GM12864 (cell line): ENCODE data around the gene BRD2.

Experiments
- DNase-seq: peaks from one replicate; pipeline ENCODE4 v3.0.0-alpha.2; 2011; ENCODE audit warnings: low read depth
- H3K4me3 ChIP-seq: 2 replicates; pipeline ENCODE4 v1.5.1; 2011; ENCODE audit warnings: mild to moderate bottlenecking, low read depth, low read length, control low read depth
- CTCF ChIP-seq: IDR thresholded peaks from 2 replicates; pipeline ENCODE4 v1.5.1; 2011; ENCODE audit warnings: low read depth, mild to moderate bottlenecking, moderate library complexity, low read length, control low read depth, inconsistent platforms; ENCODE audit errors: missing control alignments

Gene BRD2

GRCh38 chr6:32983493-32983848, 15.1 kb downstream of the BRD2 start:
- DNase-seq = no peak
- H3K4me3 ChIP-seq = no peak overlapping the region
- TF ChIP-seq CTCF = no peak

GRCh38 chr6:32983964-32984621, 15.7 kb downstream of the BRD2 start:
- DNase-seq = no peak
- TF ChIP-seq CTCF = no peak
- H3K4me3 ChIP-seq = no peak overlapping the region

DNA sequence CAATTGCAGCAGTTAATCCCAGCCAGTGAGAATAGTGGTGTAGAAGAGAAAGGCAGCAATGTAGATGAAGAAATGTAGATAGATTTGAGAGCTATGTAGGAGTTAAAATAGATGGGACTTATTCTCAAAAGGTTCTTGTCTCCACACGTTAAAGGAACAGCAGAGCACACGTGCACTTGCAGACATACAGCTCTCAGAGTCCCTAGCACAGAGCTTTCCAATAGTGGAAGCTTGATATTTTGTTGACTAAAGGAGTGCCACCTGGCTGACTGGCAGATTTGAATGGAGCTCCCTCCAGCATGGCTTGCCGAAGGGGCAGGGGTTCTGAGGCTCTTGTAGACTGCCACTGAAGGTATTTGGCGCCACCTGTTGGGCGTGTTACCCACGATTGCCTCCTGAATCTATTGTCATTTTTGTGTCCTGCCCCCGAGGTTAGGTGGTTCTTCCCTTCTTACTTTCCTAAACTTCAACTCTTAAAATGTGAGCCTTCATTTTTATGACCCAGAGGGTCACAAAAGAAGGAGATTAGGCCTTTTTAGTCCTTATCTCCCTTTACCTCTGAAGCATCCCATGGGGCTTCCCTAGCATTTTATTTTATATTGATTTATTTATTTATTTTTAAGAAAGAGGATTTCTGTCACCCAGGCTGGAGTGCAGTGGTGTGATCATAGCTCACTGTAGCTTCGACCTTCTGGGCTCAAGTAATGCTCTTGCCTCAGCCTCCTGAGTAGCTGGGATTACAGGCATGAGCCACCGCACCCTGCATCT, 16.4 kb downstream of the BRD2 start:
- TF ChIP-seq CTCF = peak; percentile 92
- H3K4me3 ChIP-seq = no peak overlapping the region
- DNase-seq = peak; percentile 78

- DNase-seq = no peak
- H3K4me3 ChIP-seq = no peak overlapping the region
- TF ChIP-seq CTCF = no peak
Measured at GRCh38 chr6:32989368-32989767, 21.0 kb downstream of the BRD2 start.

DNA sequence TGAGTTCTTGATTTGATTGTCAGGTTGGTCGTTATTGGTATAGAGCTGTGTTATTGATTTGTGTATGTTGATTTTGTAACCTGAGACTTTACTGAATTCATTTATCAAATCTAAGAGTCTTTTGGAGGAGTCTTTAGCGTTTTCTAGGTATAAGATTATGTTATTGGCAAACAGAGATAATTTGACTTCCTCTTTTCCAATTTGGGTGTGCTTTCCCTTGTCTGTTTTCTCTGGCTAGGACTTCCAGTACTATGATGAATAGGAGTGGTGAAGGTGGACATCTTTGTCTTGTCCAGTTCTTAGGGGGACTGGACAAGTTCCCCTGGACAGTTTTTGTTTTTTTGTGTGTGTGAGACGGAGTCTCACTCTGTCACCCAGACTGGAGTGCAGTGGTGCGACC, 23.6 kb downstream of the BRD2 start:
- TF ChIP-seq CTCF = no peak

DNA sequence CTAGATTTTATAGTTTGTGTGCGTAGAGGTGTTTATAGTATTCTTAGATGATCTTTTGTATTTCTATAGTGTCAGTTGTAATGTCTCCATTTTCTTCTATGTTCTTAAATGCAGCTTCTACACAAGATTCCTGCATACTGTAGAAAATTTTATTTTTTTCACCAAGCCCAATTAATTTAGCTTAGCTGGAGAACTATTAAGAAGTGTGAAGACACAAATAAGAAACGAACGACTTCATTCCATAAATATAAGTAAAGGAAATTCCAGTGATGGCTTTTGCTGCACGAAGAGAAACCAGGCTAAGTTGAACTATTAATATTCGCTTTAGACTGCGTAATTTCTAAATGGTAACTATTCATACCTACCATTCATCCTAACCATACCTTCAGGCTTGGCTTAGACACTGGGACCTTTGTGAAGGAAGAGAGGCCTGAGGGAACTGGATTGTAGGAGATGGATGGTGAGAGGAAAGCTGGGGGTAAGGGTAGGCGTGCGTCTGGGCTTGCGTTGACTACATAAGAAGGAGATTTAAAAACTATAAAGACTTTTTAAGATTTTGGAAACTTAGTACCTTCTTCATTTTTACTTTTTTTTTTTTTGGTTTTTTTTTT, 25.1 kb downstream of the BRD2 start:
- no peak for TF ChIP-seq CTCF
- DNase-seq = no peak
- no peak overlapping the region for H3K4me3 ChIP-seq

More for the DNA sequence above, 23.6 kb downstream of the BRD2 start:
- H3K4me3 ChIP-seq = no peak overlapping the region
- DNase-seq = no peak
